Measurements from ENCODE around the gene ASCC1. TPM values are rescaled to one million over a fixed set of nuclear protein-coding genes. Genes with fewer than 3 reads are reported as not detected.

The ASCC1 gene
- total and polyA plus RNA-seq, 2 of the 13 experiments (the other 11 are each of a cell fraction or from before 2014, with no cell fraction given), result 21.6 to 30.1 TPM

GRCh38 chr10:72050873-72051272, 165.2 kb downstream of the ASCC1 start (continued):
- TF ChIP-seq ZNF350 (CRISPR knock-in tag; IDR thresholded peaks at IDR 0.05; ENCODE audit: borderline replicate concordance, low read depth) (no peak), ZNF784 (CRISPR knock-in tag; IDR thresholded peaks at IDR 0.05; ENCODE audit: borderline replicate concordance) (no peak), NPAS2 (CRISPR knock-in tag; IDR thresholded peaks at IDR 0.05; ENCODE audit: borderline replicate concordance) (no peak)

- Histone ChIP-seq H3K9ac (ENCODE audit: insufficient read depth, low read depth, low read length) (no peak overlapping the region), H3K79me2 (ENCODE audit: insufficient read depth, low read length) (no peaks in the 10 kb centered on the region), H3K4me3 (replicated peaks in 1 of 3; ENCODE audit: insufficient read depth in 1 of 3, low read depth in 2 of 3, low read length in 3 of 3) (no peak overlapping the region), H3K27me3 (ENCODE audit: control insufficient read depth in 1 of 2, insufficient read depth in 2 of 2, low read length in 2 of 2) (no peaks in the 10 kb centered on the region), H2AFZ (ENCODE audit: low read length) (no peak overlapping the region), H3K9me3 (ENCODE audit: low read length) (peaks cover 5% of the 10 kb centered on the region; the same call in 1 of the 2 replicates), H4K20me1 (ENCODE audit: insufficient read depth, low read length) (no peaks in the 10 kb centered on the region), H3K27ac (ENCODE audit: extremely low read length, insufficient read depth, low read length) (no peak overlapping the region), H3K4me1 (ENCODE audit: insufficient read depth, low read length) (peaks cover 72% of the 10 kb centered on the region), H3K4me2 (ENCODE audit: low read depth, low read length) (no peak overlapping the region), H3K36me3 (replicated peaks in 1 of 2; ENCODE audit: control insufficient read depth in 1 of 2, insufficient read depth in 2 of 2, low read length in 2 of 2) (no peaks in the 10 kb centered on the region)
- ChIA-PET POLR2A (interaction anchor here (3.9 kb wide), 1 partner anchor 94 kb away, joined by 30 read pairs; no protein-coding TSS in a partner anchor), CTCF (ENCODE audit: low intra/inter-chr PET ratio, low total read pairs) (no interaction called here)
- peak; percentile 49 for DNase-seq (ENCODE audit: low spot score)
- in situ Hi-C loops (cut with HindIII; ENCODE audit: extremely low pct_ligation_motif_present, low pct_unique_long_range_greater_than_20kb) (loop anchor here (5.0 to 25.0 kb wide), 2 partner anchors 83 to 713 kb away; no protein-coding TSS in a partner anchor), intact Hi-C loops (cut with micrococcal nuclease; ENCODE audit: unreplicated experiment) (loop anchor here (5.0 to 10.0 kb wide), 3 partner anchors 172 to 287 kb away; no protein-coding TSS in a partner anchor)
- no TSS peak for BruUV-seq (replicated peaks)
- TF ChIP-seq ZNF138 (CRISPR knock-in tag; IDR thresholded peaks at IDR 0.05; ENCODE audit: low read depth) (no peak), ZNF879 (CRISPR knock-in tag; IDR thresholded peaks at IDR 0.05) (no peak), TP53 (CRISPR knock-in tag; conservative IDR thresholded peaks at IDR 0.05) (no peak), WIZ (CRISPR knock-in tag; IDR thresholded peaks at IDR 0.05) (0 out of 2 replicates have a peak, but pooled peaks have one; percentile 38), ZMYM3 (CRISPR knock-in tag; IDR thresholded peaks at IDR 0.05) (0 out of 2 replicates have a peak, but pooled peaks have one; percentile 17), NFYB (CRISPR knock-in tag; IDR thresholded peaks at IDR 0.05) (peak; percentile 77), CREB1 (IDR thresholded peaks at IDR 0.05) (no peak), CREB1 (CRISPR knock-in tag; IDR thresholded peaks at IDR 0.05) (peak; percentile 40; the same call in 1 of the 2 replicates), EP300 (IDR thresholded peaks at IDR 0.05; ENCODE audit: low read depth in 2 of 2, low read length in 2 of 2) (0 out of 4 replicates have a peak, but pooled peaks of 1 of the 2 experiments have one; percentile 36), EP300 (CRISPR knock-in tag; IDR thresholded peaks at IDR 0.05; ENCODE audit: borderline replicate concordance) (no peak), RFX5 (IDR thresholded peaks at IDR 0.05; ENCODE audit: low read depth, low read length) (peak; percentile 96), RFXANK (CRISPR knock-in tag; IDR thresholded peaks at IDR 0.05) (peak; percentile 97), RFXAP (CRISPR knock-in tag; IDR thresholded peaks at IDR 0.05; ENCODE audit: borderline replicate concordance) (peak; percentile 99), ZFP36 (IDR thresholded peaks at IDR 0.05; ENCODE audit: borderline replicate concordance, low read depth, low read length, partially characterized antibody) (peak; percentile 28), HMG20A (CRISPR knock-in tag; IDR thresholded peaks at IDR 0.05; ENCODE audit: borderline replicate concordance) (no peak), ZNF577 (CRISPR knock-in tag; IDR thresholded peaks at IDR 0.05; ENCODE audit: borderline replicate concordance, low read depth) (no peak), NFYC (CRISPR knock-in tag; IDR thresholded peaks at IDR 0.05) (peak; percentile 80), ZMYM2 (CRISPR knock-in tag; IDR thresholded peaks at IDR 0.05) (no peak), ZNF552 (CRISPR knock-in tag; IDR thresholded peaks at IDR 0.05; ENCODE audit: borderline replicate concordance) (no peak), ZNF75D (CRISPR knock-in tag; IDR thresholded peaks at IDR 0.05; ENCODE audit: borderline replicate concordance) (no peak)
- peak; percentile 65 for ATAC-seq
- FAIRE-seq, result no peak
- WGBS (ENCODE audit: low lambda C conversion rate), result 43% methylated on average over 5 of the region's 5 CpGs
Observed at GRCh38 chr10:72049969-72050781, 165.9 kb downstream of the ASCC1 start.

All from HepG2 (cell line).